HEK293T (cell line): Measurements from ENCODE around the gene PID1.

Experiments used
- CTCF ChIA-PET: fragments of 350-600 bp; formaldehyde crosslinking; extraction: SDS; loops from one replicate; lab custom pipeline; 2021; ENCODE audit warnings: antibody characterized with exemption, inconsistent platforms; lab: Yijun Ruan, JAX
- POLR2A ChIA-PET: fragments of 350-600 bp; formaldehyde crosslinking; extraction: SDS; loops from one replicate; lab custom pipeline; 2020; ENCODE audit warnings: antibody characterized with exemption, inconsistent platforms; lab: Yijun Ruan, JAX
- DNase-seq: peaks from one replicate; pipeline ENCODE4 v3.0.0; 2012; ENCODE audit warnings: mixed read lengths; ENCODE audit errors: extremely low spot score
- ARNT ChIP-seq: fragments of 450-650 bp; IDR thresholded peaks from 2 replicates; pipeline ENCODE4 v1.6.1; 2017; ENCODE audit warnings: mild to moderate bottlenecking
- BHLHE40 ChIP-seq: fragments of 450-650 bp; IDR thresholded peaks from 2 replicates; pipeline ENCODE4 v1.6.1; 2016; ENCODE audit warnings: mild to moderate bottlenecking, moderate library complexity, borderline replicate concordance
- CTBP1 ChIP-seq: fragments of 450-650 bp; IDR thresholded peaks from 2 replicates; pipeline ENCODE4 v1.6.1; 2016; ENCODE audit warnings: borderline replicate concordance
- ELF4 ChIP-seq: fragments of 450-650 bp; IDR thresholded peaks from 2 replicates; pipeline ENCODE4 v1.6.1; 2017; ENCODE audit warnings: antibody characterized with exemption
- FOXA1 ChIP-seq: fragments of 450-650 bp; IDR thresholded peaks from 2 replicates; pipeline ENCODE4 v1.6.1; 2016; ENCODE audit warnings: mild to moderate bottlenecking
- FOXK2 ChIP-seq: fragments of 450-650 bp; IDR thresholded peaks from 2 replicates; pipeline ENCODE4 v1.6.1; 2016; ENCODE audit warnings: mild to moderate bottlenecking
- FOXM1 ChIP-seq: fragments of 450-650 bp; IDR thresholded peaks from 2 replicates; pipeline ENCODE4 v1.6.1; 2017; ENCODE audit warnings: mild to moderate bottlenecking, borderline replicate concordance
- HDGF ChIP-seq: fragments of 450-650 bp; IDR thresholded peaks from 2 replicates; pipeline ENCODE4 v1.6.1; 2017; ENCODE audit warnings: antibody characterized with exemption, borderline replicate concordance
- L3MBTL2 ChIP-seq: fragments of 450-650 bp; conservative IDR thresholded peaks from 2 replicates; pipeline ENCODE4 v1.6.1; 2016; ENCODE audit warnings: mild to moderate bottlenecking
- LEF1 ChIP-seq: fragments of 450-650 bp; IDR thresholded peaks from 2 replicates; pipeline ENCODE4 v1.6.1; 2017; ENCODE audit warnings: mild to moderate bottlenecking, borderline replicate concordance
- NFRKB ChIP-seq: fragments of 450-650 bp; IDR thresholded peaks from 2 replicates; pipeline ENCODE4 v1.6.1; 2016; ENCODE audit warnings: mild to moderate bottlenecking, moderate library complexity
- SP1 ChIP-seq: fragments of 450-650 bp; IDR thresholded peaks from 2 replicates; pipeline ENCODE4 v1.6.1; 2017
- SUZ12 ChIP-seq: fragments of 450-650 bp; IDR thresholded peaks from 2 replicates; pipeline ENCODE4 v1.6.1; 2016; ENCODE audit warnings: mild to moderate bottlenecking
- TARDBP ChIP-seq: fragments of 450-650 bp; IDR thresholded peaks from 2 replicates; pipeline ENCODE4 v1.6.1; 2016
- ZNF384 ChIP-seq: fragments of 450-650 bp; IDR thresholded peaks from 2 replicates; pipeline ENCODE4 v1.6.1; 2016
- TF ChIP-seq, protein P1 (sequence below): fragments of 450-650 bp; IDR thresholded peaks from 2 replicates; pipeline ENCODE4 v1.6.1; 2016

PID1 gene

DNA sequence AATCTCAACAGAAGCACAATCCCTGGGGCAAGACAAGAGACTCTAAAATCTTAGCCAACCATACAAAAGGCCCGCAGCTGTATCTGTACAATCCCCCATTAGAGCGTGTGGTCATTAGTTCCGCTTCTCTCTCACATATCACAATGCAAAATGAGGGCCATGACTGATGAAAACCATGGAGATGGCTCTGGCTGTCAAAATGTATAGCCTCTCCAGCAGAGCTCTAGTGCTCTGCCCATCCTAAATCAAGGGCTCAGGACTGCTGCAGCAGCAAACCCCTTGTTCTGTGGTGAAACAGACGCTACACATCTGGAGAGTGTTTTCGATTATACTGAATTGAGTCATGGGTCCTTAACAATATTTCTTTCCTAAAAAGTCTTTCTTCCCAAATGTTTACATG, 221.0 kb downstream of the PID1 start:
- POLR2A ChIA-PET: no interaction called here
- no peak for TF ChIP-seq ELF4
- TF ChIP-seq L3MBTL2: no peak
- no peak for TF ChIP-seq ZNF384
- no peak for TF ChIP-seq CTBP1
- no peak for TF ChIP-seq HDGF
- TF ChIP-seq SP1: no peak
- TF ChIP-seq NFRKB: no peak
- TF ChIP-seq LEF1: no peak
- no peak for TF ChIP-seq ARNT
- no peak for TF ChIP-seq FOXA1
- TF ChIP-seq TARDBP: no peak
- no peak for TF ChIP-seq BHLHE40
- no peak for TF ChIP-seq SUZ12
- TF ChIP-seq, protein P1, sequence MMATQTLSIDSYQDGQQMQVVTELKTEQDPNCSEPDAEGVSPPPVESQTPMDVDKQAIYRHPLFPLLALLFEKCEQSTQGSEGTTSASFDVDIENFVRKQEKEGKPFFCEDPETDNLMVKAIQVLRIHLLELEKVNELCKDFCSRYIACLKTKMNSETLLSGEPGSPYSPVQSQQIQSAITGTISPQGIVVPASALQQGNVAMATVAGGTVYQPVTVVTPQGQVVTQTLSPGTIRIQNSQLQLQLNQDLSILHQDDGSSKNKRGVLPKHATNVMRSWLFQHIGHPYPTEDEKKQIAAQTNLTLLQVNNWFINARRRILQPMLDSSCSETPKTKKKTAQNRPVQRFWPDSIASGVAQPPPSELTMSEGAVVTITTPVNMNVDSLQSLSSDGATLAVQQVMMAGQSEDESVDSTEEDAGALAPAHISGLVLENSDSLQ: no peak
- TF ChIP-seq FOXK2: no peak
- TF ChIP-seq FOXM1: no peak
- CTCF ChIA-PET: no interaction called here
- DNase-seq: no peak

GRCh38 chr2:229048134-229048533, 223.0 kb downstream of the PID1 start:
- ChIA-PET CTCF (no interaction called here), POLR2A (no interaction called here)
- no peak for DNase-seq
- TF ChIP-seq ZNF384 (no peak), TARDBP (no peak)

DNA sequence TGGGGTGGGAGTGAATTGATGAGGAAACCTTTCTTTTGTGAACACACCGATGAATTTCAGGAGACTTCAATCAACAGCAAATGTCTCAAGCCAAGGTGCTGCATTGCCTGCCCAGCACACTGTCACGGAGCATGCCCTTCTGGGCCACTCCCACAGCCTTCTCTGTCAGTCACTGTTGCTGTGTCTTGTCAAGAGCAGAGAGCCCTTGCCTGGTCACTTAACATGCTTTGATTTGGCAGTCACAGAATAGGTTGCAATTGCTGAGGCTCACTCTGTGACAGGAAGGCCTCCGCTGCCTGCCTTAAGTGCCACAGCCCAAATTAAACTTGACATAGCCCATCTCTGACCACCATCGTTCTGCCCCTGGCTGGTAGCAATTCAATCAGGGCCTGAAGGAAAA, 225.4 kb downstream of the PID1 start:
- no peak for DNase-seq
- CTCF ChIA-PET: no interaction called here
- POLR2A ChIA-PET: no interaction called here
- TF ChIP-seq TARDBP (no peak), FOXM1 (no peak), ELF4 (no peak), SP1 (no peak)

DNA sequence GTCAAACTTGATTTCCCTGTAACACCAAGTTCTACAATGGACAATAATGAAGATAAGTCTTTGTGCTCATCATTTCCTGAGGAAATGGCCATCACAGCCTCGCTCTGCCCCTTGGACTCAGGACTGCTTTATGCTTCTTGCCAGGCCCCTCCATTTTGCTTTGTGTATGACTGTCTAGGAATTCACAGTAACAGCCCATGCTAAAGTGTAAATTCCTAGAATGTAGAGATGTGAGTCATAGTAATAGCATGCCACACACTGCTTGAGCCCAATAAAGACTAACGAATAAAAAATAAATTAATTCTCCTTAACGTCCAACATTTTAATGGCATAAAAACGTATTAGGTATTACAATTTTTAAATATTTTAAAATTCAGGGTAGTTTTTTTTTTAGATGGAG, 226.5 kb downstream of the PID1 start:
- TF ChIP-seq FOXK2: no peak
- no peak for TF ChIP-seq TARDBP
- no peak for TF ChIP-seq NFRKB
- TF ChIP-seq ZNF384: no peak
- TF ChIP-seq BHLHE40: no peak
- TF ChIP-seq SP1: no peak
- no peak for TF ChIP-seq L3MBTL2
- no peak for TF ChIP-seq LEF1
- TF ChIP-seq HDGF: no peak
- no peak for TF ChIP-seq CTBP1
- TF ChIP-seq SUZ12: no peak
- TF ChIP-seq FOXA1: no peak
- TF ChIP-seq ARNT: no peak
- TF ChIP-seq, protein P1: no peak
- no peak for TF ChIP-seq ELF4
- ChIA-PET POLR2A (no interaction called here), CTCF (no interaction called here)
- no peak for DNase-seq

- CTCF ChIA-PET: no interaction called here
- DNase-seq: no peak
- no peak for TF ChIP-seq FOXM1
- TF ChIP-seq TARDBP: no peak
- TF ChIP-seq ARNT: no peak
- TF ChIP-seq HDGF: no peak
- TF ChIP-seq FOXA1: no peak
- TF ChIP-seq NFRKB: no peak
- TF ChIP-seq SP1: no peak
- TF ChIP-seq ELF4: no peak
- TF ChIP-seq ZNF384: no peak
- no peak for TF ChIP-seq L3MBTL2
- TF ChIP-seq CTBP1: no peak
- no peak for TF ChIP-seq BHLHE40
- no peak for TF ChIP-seq LEF1
- TF ChIP-seq, protein P1: no peak
- POLR2A ChIA-PET: no interaction called here
These were observed 227.4 kb downstream of the PID1 start for GRCh38 chr2:229043681-229044080.

DNA sequence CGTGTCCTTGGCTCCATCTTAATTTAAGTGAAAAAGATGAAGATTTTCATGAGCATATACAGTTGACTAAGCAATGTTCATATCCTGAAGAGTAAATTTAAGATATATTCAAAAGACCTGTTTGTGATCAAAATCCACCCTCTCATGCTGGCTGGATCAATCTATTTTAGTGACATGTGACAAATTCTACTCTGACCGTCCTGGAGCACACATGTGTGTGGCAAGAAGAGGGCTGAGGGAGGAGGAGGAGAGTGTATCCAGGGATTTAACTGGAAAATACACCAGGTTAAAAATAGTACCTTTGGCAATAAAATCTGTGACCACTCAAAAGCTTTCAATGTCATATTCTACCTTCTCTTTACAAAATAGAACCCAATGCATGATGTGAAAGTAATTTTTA, 228.7 kb downstream of the PID1 start:
- DNase-seq: no peak
- POLR2A ChIA-PET: no interaction called here
- TF ChIP-seq FOXM1: no peak
- TF ChIP-seq, protein P1: no peak
- TF ChIP-seq FOXK2: no peak
- no peak for TF ChIP-seq NFRKB
- TF ChIP-seq SP1: no peak
- TF ChIP-seq CTBP1: no peak
- TF ChIP-seq LEF1: no peak
- TF ChIP-seq ZNF384: no peak
- no peak for TF ChIP-seq ELF4
- TF ChIP-seq BHLHE40: no peak
- TF ChIP-seq TARDBP: no peak
- no peak for TF ChIP-seq FOXA1
- no peak for TF ChIP-seq ARNT
- no peak for TF ChIP-seq HDGF
- no peak for TF ChIP-seq SUZ12
- no peak for TF ChIP-seq L3MBTL2
- CTCF ChIA-PET: interaction anchor here (0.7 kb wide), 1 partner anchor 676 kb away, joined by 4 read pairs; no protein-coding TSS in a partner anchor
